ENCODE measurements around the gene CLEC4F. TPM values are rescaled to one million over a fixed set of nuclear protein-coding genes. Genes with fewer than 3 reads are reported as not detected.

Gene CLEC4F
- total RNA-seq, 1 donor from 2014 or later: not detected

DNA sequence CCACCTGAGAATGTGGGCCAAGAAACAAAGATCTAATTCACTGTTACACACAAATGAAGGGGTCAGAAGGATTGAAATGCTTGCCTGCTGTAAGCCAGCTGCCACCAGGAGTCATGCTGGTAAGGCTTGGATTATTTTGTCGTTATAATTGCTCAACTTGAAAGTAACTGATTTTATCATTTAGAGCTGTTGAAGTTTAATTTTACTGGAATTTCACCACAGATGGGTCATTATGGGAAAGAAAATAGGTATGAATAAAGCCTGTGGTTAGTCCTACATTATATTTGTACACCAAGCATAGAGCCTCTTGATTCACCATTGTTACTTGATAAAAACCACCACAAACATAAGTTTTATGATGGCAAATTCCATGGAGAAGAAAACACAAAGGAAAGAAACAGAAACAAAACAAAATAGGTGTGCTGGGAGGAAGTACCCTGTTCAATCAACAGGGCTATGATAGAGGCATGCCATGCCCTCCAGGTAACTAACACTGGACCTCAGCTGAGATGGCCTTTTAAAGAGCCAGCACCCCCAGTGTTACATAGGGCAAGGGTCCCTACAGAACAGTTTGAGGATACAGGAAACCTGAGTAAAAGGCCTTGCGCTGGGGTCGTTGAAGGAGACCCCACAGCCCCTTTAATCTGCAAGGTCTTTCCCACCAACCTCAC lies 3.0 kb downstream of the CLEC4F start:
- TF ChIP-seq CTCF (IDR thresholded peaks at IDR 0.05): no peak
- intact Hi-C loops (cut with micrococcal nuclease): no loop called here
- H3K27ac Mint-ChIP-seq: no peak overlapping the region
- POLR2A ChIA-PET: no interaction called here
- no peaks in the 10 kb centered on the region for H3K4me1 Mint-ChIP-seq
- no peaks in the 10 kb centered on the region for H3K36me3 Mint-ChIP-seq (ENCODE audit: low read depth)
- ATAC-seq (ENCODE audit: low read depth): no peak
- no peak overlapping the region for H3K4me3 Mint-ChIP-seq
- DNase-seq: no peak
- H3K27me3 Mint-ChIP-seq: peaks cover 11% of the 10 kb centered on the region
- CTCF ChIA-PET: no interaction called here
- H3K9me3 Mint-ChIP-seq: no peaks in the 10 kb centered on the region

DNA sequence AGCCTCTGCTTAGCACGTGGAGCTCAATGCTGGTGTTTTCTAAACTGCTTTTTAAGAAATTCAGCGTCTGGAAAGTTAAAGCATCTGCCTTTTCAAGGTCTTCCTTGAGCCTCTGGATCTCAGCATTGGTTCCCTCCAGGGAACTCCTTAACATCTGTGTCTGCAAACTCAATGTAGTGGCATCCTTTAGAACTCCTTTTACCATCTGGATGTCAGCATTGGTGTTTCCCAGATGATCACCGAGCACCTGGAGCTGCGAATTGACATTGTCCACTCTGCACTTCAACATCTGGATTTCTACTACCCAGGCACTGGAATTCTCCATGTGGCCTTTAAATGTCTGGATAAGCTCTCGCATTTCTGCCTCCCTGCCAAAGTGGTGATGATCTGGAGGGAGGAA lies 3.7 kb downstream of the CLEC4F start:
- H3K36me3 Mint-ChIP-seq (ENCODE audit: low read depth): no peaks in the 10 kb centered on the region
- H3K4me1 Mint-ChIP-seq: no peaks in the 10 kb centered on the region
- H3K9me3 Mint-ChIP-seq: no peaks in the 10 kb centered on the region
- no peak overlapping the region for H3K27ac Mint-ChIP-seq
- ATAC-seq (ENCODE audit: low read depth) (no peak), DNase-seq (no peak)
- H3K27me3 Mint-ChIP-seq: peaks cover 11% of the 10 kb centered on the region
- ChIA-PET POLR2A (no interaction called here), CTCF (no interaction called here)
- H3K4me3 Mint-ChIP-seq: no peak overlapping the region
- intact Hi-C loops (cut with micrococcal nuclease): no loop called here
- no peak for TF ChIP-seq CTCF (IDR thresholded peaks at IDR 0.05)

DNA sequence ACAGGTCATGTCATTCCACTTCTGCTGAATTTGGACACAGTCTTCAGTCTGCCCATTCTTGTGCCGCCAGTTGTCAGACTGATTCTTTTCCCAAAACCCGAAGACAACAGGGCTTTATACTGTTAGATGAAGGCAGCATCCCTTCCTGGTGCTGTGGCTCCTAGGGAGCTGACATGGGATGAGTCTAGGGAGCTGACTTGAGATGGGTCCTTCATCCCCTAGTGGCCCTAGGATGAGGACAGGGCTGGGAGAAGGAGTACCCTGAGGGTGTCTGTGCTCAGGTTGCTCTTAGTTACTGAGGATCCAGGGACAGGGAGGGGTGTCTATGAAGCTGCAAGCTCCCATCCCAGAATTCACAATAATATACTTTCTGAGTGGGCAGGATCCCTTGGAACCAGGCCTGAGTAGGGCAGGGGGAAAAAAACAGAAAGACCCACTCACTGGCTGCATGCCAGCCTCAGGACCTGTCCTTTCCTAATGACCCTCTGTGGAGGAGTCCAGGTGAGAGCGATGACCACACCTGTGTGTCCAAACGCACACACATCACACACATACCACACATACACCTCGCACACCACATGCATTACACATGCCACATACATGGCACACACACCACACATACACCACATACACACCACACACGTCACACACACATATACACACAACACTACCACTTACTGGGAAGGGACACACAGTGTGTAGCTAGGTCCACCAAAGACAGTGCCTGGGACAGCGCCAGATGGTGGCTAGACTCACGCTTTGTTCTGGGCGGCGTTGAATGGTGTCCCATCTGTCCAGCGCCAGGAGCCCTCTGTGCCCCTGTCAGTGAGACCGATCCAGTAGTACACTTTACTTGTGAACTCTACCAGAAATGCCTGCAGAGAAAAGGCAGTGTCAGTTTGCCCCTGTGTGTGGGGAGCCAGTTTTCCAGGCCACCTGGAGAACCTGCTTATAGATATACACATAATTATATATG lies 11.1 kb downstream of the CLEC4F start:
- DNase-seq (no peak), ATAC-seq (ENCODE audit: low read depth) (no peak)
- intact Hi-C loops (cut with micrococcal nuclease): no loop called here
- no peaks in the 10 kb centered on the region for H3K4me1 Mint-ChIP-seq
- TF ChIP-seq CTCF (IDR thresholded peaks at IDR 0.05): no peak
- POLR2A ChIA-PET: no interaction called here
- H3K9me3 Mint-ChIP-seq: no peaks in the 10 kb centered on the region
- peaks cover 5% of the 10 kb centered on the region for H3K27me3 Mint-ChIP-seq
- H3K27ac Mint-ChIP-seq: no peak overlapping the region
- CTCF ChIA-PET: no interaction called here
- no peaks in the 10 kb centered on the region for H3K36me3 Mint-ChIP-seq (ENCODE audit: low read depth)
- no peak overlapping the region for H3K4me3 Mint-ChIP-seq

DNA sequence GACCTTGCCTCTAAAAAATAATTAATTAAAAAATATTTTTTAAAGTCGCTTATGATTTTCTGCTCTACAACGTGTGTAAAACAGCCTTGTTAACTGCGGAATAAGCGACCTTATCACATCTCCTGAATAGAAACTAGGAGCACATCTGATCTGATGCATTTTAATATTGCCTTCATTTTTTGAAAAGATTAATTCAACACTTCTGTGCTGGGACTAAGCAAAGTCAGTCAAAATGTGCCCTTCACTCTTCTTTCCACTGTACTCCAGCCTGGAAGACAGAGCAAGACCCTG lies 12.6 kb downstream of the CLEC4F start:
- POLR2A ChIA-PET: no interaction called here
- no peak overlapping the region for H3K4me3 Mint-ChIP-seq

More for the DNA sequence above, 12.6 kb downstream of the CLEC4F start:
- no peaks in the 10 kb centered on the region for H3K4me1 Mint-ChIP-seq
- H3K9me3 Mint-ChIP-seq: no peaks in the 10 kb centered on the region
- no peak for ATAC-seq (ENCODE audit: low read depth)
- TF ChIP-seq CTCF (IDR thresholded peaks at IDR 0.05): no peak
- no peaks in the 10 kb centered on the region for H3K36me3 Mint-ChIP-seq (ENCODE audit: low read depth)
- intact Hi-C loops (cut with micrococcal nuclease): no loop called here
- no peak overlapping the region for H3K27ac Mint-ChIP-seq
- CTCF ChIA-PET: no interaction called here
- no peak for DNase-seq
- H3K27me3 Mint-ChIP-seq: peaks cover 8% of the 10 kb centered on the region

All from activated B cell treated with CpG ODN at 0.5 μM for 24 hours (primary cell).